Activated CD8-positive, alpha-beta memory T cell treated with anti-CD3 and anti-CD28 coated beads for 4 hours (primary cell): ENCODE results near the gene GAA.

Experiments
- DNase-seq, 2 donors: peaks; one replicate each; pipeline ENCODE4 v3.0.0-alpha.2; 2020; ENCODE audit warnings: low read depth in 2 of 2

GAA gene

DNA sequence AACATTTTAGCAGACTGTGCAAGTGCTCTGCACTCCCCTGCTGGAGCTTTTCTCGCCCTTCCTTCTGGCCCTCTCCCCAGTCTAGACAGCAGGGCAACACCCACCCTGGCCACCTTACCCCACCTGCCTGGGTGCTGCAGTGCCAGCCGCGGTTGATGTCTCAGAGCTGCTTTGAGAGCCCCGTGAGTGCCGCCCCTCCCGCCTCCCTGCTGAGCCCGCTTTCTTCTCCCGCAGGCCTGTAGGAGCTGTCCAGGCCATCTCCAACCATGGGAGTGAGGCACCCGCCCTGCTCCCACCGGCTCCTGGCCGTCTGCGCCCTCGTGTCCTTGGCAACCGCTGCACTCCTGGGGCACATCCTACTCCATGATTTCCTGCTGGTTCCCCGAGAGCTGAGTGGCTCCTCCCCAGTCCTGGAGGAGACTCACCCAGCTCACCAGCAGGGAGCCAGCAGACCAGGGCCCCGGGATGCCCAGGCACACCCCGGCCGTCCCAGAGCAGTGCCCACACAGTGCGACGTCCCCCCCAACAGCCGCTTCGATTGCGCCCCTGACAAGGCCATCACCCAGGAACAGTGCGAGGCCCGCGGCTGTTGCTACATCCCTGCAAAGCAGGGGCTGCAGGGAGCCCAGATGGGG lies 3.1 kb downstream of the GAA start:
- no peak for DNase-seq

DNA sequence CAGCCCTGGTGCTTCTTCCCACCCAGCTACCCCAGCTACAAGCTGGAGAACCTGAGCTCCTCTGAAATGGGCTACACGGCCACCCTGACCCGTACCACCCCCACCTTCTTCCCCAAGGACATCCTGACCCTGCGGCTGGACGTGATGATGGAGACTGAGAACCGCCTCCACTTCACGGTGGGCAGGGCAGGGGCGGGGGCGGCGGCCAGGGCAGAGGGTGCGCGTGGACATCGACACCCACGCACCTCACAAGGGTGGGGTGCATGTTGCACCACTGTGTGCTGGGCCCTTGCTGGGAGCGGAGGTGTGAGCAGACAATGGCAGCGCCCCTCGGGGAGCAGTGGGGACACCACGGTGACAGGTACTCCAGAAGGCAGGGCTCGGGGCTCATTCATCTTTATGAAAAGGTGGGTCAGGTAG lies 3.6 kb downstream of the GAA start:
- no peak for DNase-seq

DNA sequence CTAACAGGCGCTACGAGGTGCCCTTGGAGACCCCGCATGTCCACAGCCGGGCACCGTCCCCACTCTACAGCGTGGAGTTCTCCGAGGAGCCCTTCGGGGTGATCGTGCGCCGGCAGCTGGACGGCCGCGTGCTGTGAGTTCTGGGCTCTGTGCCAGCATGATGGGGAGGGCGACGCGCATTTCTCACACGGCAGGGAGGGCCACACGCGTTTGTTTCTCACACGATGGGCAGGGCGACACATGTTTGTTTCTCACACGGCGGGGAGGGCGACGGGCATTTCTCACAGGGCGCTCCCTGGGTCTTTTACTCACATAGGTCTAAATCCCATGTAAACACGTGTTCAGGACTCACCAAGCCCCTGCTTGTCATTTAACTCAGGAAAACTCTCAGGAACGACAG lies 4.4 kb downstream of the GAA start:
- DNase-seq: no peak

DNA sequence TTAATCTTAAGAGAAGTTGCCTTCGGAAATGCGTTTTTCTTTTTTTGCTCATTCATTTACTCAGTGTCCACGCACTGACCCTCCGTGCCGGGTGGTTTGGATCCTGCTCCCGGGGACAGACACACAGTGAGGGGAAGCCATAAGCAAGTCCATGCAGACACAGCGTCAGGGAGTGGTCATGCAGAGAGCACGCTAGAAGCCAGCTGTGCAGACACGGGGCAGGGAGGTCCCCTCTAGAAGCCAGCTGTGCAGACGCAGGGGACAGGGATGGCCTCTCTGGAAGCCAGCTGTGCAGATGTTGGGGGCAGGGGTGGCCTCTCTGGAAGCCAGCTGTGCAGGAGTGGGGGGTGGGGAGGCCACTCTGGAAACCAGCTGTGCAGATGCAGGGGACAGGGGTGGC lies 4.8 kb downstream of the GAA start:
- no peak for DNase-seq

DNA sequence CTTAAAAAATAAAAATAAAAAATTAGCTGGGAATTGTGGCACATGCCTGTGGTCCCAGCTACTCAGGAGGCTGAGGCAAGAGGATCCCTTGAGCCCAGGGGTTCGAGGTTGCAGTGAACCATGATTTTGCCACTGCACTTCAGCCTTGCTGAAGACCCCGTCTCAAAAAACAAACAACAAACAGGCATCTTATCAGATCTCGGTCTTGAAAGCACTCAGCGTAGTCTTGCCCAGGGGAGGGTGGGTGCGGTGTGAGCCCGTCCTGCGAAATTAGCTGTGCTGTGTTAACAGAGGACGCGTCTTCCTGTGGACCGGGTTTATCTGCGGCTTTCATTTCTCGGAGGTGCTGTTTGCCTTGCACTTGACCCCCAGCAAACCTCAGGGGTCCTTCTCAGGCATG lies 5.4 kb downstream of the GAA start:
- no peak for DNase-seq

DNA sequence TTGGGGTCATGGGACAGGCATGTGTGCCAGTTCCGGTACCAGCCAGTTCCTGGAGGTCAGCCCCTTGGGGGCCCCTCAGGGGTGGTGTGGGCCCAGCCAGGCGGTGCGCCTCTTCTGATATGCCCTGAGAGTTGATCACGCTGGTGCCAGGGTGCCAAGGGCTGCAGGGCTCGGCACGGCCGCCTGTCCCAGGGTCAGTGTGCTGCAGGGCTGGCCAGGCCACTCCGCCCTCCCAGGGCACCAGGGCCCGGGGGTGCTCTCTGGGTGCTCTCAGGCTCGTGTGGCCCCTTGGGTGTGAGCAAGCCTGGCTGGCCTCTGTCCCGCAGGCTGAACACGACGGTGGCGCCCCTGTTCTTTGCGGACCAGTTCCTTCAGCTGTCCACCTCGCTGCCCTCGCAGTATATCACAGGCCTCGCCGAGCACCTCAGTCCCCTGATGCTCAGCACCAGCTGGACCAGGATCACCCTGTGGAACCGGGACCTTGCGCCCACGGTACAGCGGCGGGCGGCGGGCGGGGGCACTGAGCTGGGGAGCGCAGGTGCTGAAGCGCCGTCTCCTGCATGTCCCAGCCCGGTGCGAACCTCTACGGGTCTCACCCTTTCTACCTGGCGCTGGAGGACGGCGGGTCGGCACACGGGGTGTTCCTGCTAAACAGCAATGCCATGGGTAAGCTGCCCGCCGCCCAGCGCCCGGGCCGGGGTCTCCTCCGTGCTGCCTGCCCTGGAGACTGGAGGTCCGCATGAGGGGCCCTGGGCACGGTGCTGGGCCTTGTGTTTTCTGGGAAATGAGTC lies 6.0 kb downstream of the GAA start:
- no peak for DNase-seq

DNA sequence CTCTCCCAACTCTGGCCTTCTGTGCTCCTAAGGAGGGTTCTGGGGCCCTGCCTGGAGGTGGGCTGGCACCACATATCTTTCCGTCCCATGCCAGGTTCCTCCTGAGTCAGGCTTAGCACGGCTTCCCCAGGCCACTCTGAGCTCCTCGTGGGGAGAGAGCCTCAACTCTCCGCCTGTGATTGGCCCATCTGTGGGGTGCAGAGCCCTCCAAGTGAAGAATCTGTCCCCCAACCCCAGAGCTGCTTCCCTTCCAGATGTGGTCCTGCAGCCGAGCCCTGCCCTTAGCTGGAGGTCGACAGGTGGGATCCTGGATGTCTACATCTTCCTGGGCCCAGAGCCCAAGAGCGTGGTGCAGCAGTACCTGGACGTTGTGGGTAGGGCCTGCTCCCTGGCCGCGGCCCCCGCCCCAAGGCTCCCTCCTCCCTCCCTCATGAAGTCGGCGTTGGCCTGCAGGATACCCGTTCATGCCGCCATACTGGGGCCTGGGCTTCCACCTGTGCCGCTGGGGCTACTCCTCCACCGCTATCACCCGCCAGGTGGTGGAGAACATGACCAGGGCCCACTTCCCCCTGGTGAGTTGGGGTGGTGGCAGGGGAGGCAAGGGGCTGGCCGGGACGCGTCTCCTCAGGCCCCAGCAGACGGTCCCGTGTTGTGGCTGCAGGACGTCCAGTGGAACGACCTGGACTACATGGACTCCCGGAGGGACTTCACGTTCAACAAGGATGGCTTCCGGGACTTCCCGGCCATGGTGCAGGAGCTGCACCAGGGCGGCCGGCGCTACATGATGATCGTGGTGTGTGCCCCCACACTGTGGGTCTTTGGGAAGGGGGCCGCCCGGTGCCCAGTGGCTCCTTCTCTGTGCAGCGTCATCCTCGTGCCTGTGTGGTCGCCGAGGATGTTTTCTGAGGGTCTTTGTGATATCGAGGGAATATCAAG lies 6.9 kb downstream of the GAA start:
- DNase-seq: no peak

DNA sequence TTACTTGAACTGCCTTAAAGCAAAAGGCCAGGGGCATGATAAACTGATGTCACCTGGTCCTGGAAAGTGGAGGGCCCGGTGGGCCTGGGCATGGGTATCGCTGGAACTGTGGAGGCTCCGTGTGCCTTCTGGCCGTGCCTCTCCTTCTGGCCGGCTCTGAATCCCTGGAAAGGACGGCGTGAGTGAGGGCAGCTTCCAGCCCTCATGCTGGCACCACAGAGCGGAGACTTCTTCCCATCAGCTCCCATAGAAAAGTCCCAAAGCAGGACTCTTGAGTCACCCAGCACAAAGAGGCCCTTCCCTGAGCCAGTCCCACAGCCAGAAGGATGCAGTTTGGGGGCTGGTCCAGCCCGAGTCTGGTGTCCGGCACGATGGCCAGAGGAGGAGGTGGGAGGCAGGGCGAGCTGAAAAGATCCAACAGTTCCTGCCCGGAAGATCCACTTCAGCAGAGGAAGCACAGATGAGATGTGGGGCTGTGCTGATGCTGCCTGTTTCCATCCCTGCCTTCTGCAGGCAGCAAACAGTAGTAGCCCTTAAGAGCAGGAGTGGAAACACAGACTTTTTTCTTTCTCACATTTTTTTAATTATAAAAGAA lies 7.8 kb downstream of the GAA start:
- no peak for DNase-seq

DNA sequence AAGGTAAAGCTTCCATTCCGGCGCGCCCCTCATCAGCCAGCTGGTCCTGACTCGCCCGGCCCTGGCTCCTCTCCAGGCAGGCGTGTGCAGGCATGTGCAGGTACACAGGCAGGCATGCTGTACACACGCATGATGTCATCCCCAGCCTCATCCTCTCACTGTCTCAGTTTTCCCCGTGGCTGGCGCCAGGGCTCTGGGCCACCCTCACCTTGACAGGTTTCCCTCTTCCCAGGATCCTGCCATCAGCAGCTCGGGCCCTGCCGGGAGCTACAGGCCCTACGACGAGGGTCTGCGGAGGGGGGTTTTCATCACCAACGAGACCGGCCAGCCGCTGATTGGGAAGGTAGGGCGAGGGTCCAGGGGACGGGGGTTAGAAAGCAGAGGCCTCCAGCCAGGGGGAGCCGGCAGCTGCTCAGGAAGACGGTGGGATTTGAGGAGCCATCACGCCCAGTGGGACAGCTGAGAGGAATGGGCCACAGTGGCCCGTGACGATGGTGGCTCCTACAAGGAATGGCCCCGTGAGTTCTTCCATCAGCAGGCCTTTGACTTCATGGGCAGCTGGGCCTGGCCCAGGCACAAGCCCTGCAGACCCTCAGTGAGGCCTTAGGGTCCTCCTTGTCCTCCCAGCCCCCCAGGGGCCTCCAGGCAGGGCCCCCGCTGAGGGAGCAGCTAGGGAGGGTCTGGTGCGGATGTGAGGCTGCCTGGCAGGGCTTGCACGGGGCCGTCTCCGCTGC lies 8.5 kb downstream of the GAA start:
- no peak for DNase-seq

DNA sequence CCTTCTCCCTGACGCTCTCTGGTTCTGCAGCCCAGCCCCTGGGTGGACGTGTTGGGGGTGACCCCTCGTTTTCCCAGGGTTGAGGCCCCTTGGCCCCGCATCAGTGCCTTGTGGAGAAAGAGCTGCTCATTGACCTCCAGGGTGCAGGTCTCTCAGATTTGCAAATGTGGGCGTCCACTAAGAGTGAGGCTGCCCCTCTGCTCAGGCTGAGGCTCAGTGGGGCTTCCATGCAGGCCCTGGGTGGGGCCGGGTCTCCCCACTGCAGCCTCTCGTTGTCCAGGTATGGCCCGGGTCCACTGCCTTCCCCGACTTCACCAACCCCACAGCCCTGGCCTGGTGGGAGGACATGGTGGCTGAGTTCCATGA lies 9.0 kb downstream of the GAA start:
- DNase-seq: no peak

DNA sequence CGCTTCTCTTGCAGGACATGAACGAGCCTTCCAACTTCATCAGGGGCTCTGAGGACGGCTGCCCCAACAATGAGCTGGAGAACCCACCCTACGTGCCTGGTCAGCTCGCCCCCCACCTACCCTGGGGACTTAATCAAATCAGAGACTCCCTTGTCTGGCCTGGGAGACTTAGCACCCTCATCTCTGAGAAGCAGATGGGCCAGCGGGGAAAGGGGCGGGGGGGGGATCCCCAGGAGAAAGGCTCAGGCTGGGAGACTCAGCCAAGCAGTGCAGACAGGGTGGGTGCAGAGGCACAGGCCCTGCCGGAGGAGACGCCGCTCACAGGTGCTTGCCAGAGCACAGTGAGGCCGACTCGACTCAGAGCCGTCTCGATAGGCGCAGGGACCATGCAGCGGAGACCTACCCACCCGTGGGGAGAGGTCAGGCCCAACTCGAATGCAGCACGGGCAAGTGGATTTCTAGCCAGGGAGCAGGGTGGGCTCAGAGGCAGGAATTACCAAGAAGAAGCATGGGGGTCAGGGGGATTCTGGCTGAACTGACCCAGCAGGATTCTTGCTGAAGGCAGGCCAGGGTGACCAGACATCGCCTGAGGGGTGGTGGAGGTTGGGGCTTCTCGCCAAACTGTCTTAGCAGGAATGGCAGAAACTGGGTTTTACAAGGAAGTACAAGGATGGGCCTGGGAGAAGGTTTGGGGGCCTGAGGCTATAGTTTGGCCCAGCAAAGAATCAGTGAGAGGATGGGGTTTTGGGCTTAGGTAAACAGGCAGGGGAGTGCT lies 9.7 kb downstream of the GAA start:
- DNase-seq: no peak

DNA sequence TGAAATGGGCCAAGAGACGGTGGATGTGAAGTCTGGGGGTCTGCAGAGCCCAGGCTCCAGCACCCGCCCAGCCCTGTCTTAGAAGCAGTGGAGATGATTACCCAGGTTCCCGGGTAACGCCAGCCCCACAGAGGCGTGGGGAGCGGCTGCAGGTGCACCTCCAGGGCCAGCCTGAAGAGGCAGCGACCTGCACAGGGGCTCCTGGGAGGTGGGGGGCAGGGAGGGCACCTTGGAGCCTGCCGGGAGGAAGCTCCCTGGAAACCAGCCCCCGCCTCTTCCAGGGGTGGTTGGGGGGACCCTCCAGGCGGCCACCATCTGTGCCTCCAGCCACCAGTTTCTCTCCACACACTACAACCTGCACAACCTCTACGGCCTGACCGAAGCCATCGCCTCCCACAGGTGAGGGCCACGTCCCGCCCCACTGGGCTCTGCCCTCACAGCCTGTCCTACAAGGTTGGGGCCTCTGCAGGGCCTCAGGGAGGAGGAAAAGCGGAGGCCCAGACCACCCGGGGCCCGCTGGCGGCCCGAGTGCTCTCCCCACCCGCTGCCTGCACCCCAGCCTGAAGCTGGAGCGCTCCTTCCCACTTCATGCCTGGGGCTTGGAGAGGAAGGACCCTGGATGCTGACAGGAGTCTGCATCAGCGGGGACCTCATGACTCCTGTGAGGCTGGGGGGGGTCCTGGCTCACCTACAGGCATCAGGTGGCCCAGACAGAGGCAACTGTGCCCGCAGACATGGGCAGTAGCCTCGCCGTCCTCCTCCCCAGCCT lies 10.5 kb downstream of the GAA start:
- DNase-seq: no peak

DNA sequence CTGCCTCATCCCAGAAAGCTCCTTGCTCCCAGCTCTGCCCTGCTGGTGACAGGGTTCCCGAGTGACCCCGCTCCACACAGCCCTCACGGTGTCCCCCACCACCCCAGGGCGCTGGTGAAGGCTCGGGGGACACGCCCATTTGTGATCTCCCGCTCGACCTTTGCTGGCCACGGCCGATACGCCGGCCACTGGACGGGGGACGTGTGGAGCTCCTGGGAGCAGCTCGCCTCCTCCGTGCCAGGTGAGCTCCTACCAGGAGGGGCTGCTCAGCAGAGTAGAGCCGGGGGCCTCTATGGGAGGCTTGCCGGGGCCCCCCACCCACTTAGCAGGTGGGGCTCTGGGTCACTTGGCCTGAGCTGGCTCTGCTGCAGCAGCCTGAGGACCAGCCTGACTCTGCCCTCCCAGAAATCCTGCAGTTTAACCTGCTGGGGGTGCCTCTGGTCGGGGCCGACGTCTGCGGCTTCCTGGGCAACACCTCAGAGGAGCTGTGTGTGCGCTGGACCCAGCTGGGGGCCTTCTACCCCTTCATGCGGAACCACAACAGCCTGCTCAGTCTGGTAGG lies 11.2 kb downstream of the GAA start:
- DNase-seq: no peak

DNA sequence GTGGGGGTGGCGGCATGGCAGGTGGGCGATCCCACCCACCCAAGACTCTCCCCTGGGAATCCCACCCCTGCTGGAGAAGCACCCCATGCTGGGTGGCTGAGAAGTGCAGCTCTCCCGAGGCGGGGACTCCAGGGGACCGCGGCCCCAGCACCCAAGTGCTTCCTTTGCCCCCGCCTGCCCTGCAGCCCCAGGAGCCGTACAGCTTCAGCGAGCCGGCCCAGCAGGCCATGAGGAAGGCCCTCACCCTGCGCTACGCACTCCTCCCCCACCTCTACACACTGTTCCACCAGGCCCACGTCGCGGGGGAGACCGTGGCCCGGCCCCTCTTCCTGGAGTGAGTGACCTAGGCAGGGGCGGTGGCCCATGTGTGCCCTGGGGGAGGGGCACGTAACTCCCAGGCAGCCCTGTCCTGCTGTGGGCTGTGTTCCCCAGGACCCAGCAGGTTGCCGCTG lies 11.7 kb downstream of the GAA start:
- DNase-seq: no peak

DNA sequence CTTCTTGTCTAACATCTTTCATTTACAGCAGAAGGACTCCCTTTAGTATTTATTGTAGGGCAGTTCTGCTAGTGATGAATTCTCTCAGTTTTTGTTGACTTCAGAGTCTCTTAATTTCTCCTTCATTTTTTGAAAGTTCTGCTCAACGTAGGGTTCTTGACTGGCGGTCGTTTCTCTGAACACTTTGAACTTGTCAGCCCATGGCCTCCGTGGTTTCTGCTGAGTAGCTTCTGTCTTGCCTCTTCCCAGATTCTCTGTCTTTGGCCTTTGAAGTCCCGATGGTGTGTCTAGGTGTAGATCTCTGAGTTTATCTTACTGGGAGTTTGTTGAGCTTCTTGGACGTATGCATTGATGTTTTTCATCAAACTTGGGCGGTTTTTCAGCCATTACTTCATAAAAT lies 13.4 kb downstream of the GAA start:
- no peak for DNase-seq

DNA sequence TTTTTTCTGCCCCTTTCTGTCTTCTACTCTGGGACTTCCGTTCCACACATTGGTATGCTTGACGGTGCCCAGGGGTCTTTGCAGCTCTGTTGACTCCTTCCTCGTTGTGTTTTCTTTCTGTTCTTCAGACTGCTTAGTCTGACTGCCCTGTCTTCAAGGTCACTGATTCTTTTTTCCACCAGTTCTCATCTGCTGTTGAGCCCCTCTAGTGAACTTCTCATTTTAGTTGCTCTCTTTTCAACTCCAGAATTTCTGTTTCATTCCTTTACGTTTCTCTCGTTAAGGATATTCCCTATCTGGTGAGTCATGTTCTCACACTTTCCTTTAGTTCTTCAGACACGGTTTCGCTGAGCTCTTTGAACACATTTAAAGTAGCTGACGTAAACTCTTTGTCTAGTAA lies 13.8 kb downstream of the GAA start:
- DNase-seq: no peak

DNA sequence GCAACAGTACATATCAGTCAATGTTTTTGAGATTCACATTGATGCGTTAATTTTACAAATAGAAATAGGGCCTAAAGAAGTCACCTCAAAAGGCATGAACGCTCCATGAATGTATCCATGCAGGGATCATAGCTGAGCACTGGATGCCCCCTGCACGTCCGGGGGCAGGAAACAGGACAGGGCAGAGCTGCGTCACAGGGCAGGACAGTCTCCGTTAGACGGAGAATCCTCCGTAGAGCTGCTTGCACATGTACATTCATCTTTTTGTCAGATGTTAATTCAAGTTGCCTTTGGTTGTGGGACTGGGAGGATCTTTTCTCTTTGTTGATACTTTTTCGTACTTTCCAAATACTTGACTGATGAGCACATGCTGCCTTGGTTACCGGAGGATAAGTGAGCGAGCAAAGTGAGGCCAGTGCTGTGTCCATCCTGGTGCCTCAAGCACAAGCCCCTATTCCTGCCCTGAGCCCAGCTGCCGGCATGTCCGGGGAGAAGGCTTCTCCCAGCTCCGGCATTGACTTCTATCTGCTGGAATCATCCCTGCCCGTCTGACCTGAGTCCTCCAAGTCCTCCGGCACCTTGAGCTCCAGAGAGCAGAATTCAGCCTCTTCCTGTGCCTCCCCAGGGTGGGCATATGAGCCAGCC lies 15.0 kb downstream of the GAA start:
- no peak for DNase-seq

DNA sequence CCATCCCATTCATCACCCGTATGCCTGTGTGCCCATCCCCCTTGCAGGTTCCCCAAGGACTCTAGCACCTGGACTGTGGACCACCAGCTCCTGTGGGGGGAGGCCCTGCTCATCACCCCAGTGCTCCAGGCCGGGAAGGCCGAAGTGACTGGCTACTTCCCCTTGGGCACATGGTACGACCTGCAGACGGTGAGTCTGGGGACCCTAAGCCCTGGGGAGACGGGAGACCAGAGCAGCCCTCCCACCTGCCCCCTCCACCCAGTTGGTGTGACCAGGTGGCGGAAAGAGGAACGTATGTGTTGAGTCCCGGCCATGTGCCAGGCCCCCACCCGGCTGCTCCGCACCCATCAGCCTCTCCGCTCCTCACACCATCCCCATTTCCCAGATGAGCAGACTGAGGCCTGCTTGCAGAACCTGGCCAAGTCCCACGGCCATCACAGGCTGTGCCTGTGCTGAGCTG lies 15.6 kb downstream of the GAA start:
- DNase-seq: no peak
